HT1080 (cell line): ENCODE measurements around the gene CAMTA1. TPM values are rescaled to one million over a fixed set of nuclear protein-coding genes. Genes with fewer than 3 reads are reported as not detected.

Experiments
- DNase-seq: peaks from one replicate; pipeline ENCODE4 v3.0.0-alpha.2; 2015; ENCODE audit warnings: low read depth
- total RNA-seq: library from RNA; depleted of rRNA; stranded (reverse); fragments of >200 nt; shearing (Covaris generic); gene quantifications from 2 replicates; pipeline ENCODE4 v1.2.3, GENCODE V29; 2014

CAMTA1 gene
- total RNA-seq, 1 experiment from 2014 or later, result 59.2 TPM

- no peak for DNase-seq
Observed at GRCh38 chr1:7441143-7441841, 656.0 kb downstream of the CAMTA1 start.

- no peak for DNase-seq
Observed at GRCh38 chr1:7442036-7442435, 656.8 kb downstream of the CAMTA1 start.

GRCh38 chr1:7442918-7443317, 657.7 kb downstream of the CAMTA1 start:
- no peak for DNase-seq

- no peak for DNase-seq
Observed at GRCh38 chr1:7444363-7444762, 659.1 kb downstream of the CAMTA1 start.

GRCh38 chr1:7447093-7447492, 661.8 kb downstream of the CAMTA1 start:
- no peak for DNase-seq

GRCh38 chr1:7447736-7448135, 662.5 kb downstream of the CAMTA1 start:
- no peak for DNase-seq

- no peak for DNase-seq
Observed at GRCh38 chr1:7448986-7449385, 663.7 kb downstream of the CAMTA1 start.

GRCh38 chr1:7449750-7450149, 664.5 kb downstream of the CAMTA1 start:
- no peak for DNase-seq

GRCh38 chr1:7450838-7451237, 665.6 kb downstream of the CAMTA1 start:
- DNase-seq, result no peak

- no peak for DNase-seq
Observed at GRCh38 chr1:7453038-7453437, 667.8 kb downstream of the CAMTA1 start.

GRCh38 chr1:7454052-7454815, 669.0 kb downstream of the CAMTA1 start:
- DNase-seq, result peak; percentile 35

GRCh38 chr1:7454895-7455784, 669.9 kb downstream of the CAMTA1 start:
- DNase-seq, result no peak

- DNase-seq, result no peak
Observed at GRCh38 chr1:7455796-7456721, 670.8 kb downstream of the CAMTA1 start.

- DNase-seq, result no peak
Observed at GRCh38 chr1:7456722-7457082, 671.4 kb downstream of the CAMTA1 start.

- no peak for DNase-seq
Observed at GRCh38 chr1:7457811-7458210, 672.6 kb downstream of the CAMTA1 start.

- DNase-seq, result peak; percentile 53
Observed at GRCh38 chr1:7458946-7459345, 673.7 kb downstream of the CAMTA1 start.

GRCh38 chr1:7459914-7460313, 674.7 kb downstream of the CAMTA1 start:
- DNase-seq, result no peak

GRCh38 chr1:7460807-7461206, 675.6 kb downstream of the CAMTA1 start:
- no peak for DNase-seq

- DNase-seq, result no peak
Observed at GRCh38 chr1:7462617-7463016, 677.4 kb downstream of the CAMTA1 start.

- no peak for DNase-seq
Observed at GRCh38 chr1:7463526-7463925, 678.3 kb downstream of the CAMTA1 start.

- no peak for DNase-seq
Observed at GRCh38 chr1:7464736-7465135, 679.5 kb downstream of the CAMTA1 start.
